ENCODE results near the gene HOXB8. TPM values are rescaled to one million over a fixed set of nuclear protein-coding genes. Genes with fewer than 3 reads are reported as not detected.

Gene HOXB8
- total and polyA plus RNA-seq, 2 experiments from 2014 or later: not detected

- Mint-ChIP-seq H3K4me3 (peak within 1 kb of the TSS; percentile 59), H3K27me3 (ENCODE audit: insufficient read depth, low read depth, poor library complexity) (peaks cover 97% of the 10 kb centered on the region), H3K9me3 (peaks cover 4% of the 10 kb centered on the region; the same call in 2 of the 3 replicates), H3K27ac (no peak within 1 kb of the TSS), H3K36me3 (ENCODE audit: low read depth) (peaks cover 3% of the 10 kb centered on the region; the same call in 2 of the 3 replicates), H3K4me1 (peaks cover 8% of the 10 kb centered on the region)
- ATAC-seq (peak; percentile 46), DNase-seq (ENCODE audit: low spot score) (peak; percentile 73)
- Histone ChIP-seq H4K20me1 (replicated peaks; ENCODE audit: insufficient read depth) (peaks cover 61% of the 10 kb centered on the region), H2AFZ (no peak within 1 kb of the TSS; the same call in 1 of the 2 replicates), H3K4me1 (ENCODE audit: insufficient read depth) (peaks cover 17% of the 10 kb centered on the region), H3K79me2 (replicated peaks; ENCODE audit: insufficient read depth) (no peaks in the 10 kb centered on the region), H3K27ac (ENCODE audit: low read depth) (no peak within 1 kb of the TSS), H3F3A (replicated peaks; ENCODE audit: low read depth) (peaks cover 41% of the 10 kb centered on the region), H3K4me2 (peak within 1 kb of the TSS; percentile 80), H3K36me3 (ENCODE audit: insufficient read depth) (no peaks in the 10 kb centered on the region), H3K4me3 (peak within 1 kb of the TSS; percentile 51), H3K9me2 (ENCODE audit: insufficient read depth) (no peaks in the 10 kb centered on the region), H3K27me3 (ENCODE audit: insufficient read depth) (peaks cover 100% of the 10 kb centered on the region)
- TF ChIP-seq POLR2AphosphoS5 (IDR thresholded peaks at IDR 0.05; ENCODE audit: low read depth): peak; percentile 18; the same call in 1 of the 2 replicates
- no peak for TF ChIP-seq ZNF462 (CRISPR knock-in tag; IDR thresholded peaks at IDR 0.05)
Measured at GRCh38 chr17:48626245-48627117, 11.4 kb upstream of the HOXB8 start, which contains the start of gene HOXB9. TSS of gene HOXB9 (minus strand) at chr17:48626358. CDS start at chr17:48626269, 89 bp downstream.
